Lower lobe of right lung (tissue), 2 donors: ENCODE data around the gene CEP72. TPM values are rescaled to one million over a fixed set of nuclear protein-coding genes. Genes with fewer than 3 reads are reported as not detected.
"Not testable (repeated sequence)": the region's sequence is repeated elsewhere in the genome, so short reads cannot be mapped to it uniquely, and the experiment has no call there.

Source experiments
- ATAC-seq, 2 donors: fragments of 200-7000 bp; cut with Tn5 transposase; one replicate each; pipeline ENCODE4 v1.9.1; 2020 to 2022; ENCODE audit warnings: mild to moderate bottlenecking in 2 of 2, moderate library complexity in 2 of 2
- DNase-seq: peaks from one replicate; pipeline ENCODE4 v3.0.0-alpha.2; 2020
- H3K27ac ChIP-seq: fragments of 200-600 bp; one replicate; pipeline ENCODE4 v1.8.0; 2022
- H3K27me3 ChIP-seq: fragments of 200-600 bp; one replicate; pipeline ENCODE4 v1.8.0; 2022; ENCODE audit warnings: low read depth
- H3K36me3 ChIP-seq: fragments of 200-600 bp; one replicate; pipeline ENCODE4 v1.8.0; 2022; ENCODE audit warnings: mild to moderate bottlenecking
- H3K4me1 ChIP-seq: fragments of 200-600 bp; one replicate; pipeline ENCODE4 v1.8.0; 2022
- H3K4me3 ChIP-seq: fragments of 200-600 bp; one replicate; pipeline ENCODE4 v1.8.0; 2022; ENCODE audit warnings: mild to moderate bottlenecking
- H3K9me3 ChIP-seq: fragments of 200-600 bp; one replicate; pipeline ENCODE4 v1.8.0; 2022
- CTCF ChIP-seq: fragments of 200-600 bp; IDR thresholded peaks from one replicate; pipeline ENCODE4 v1.8.0; 2022; ENCODE audit warnings: antibody characterized with exemption, mild to moderate bottlenecking
- intact Hi-C: fragments of 100-400 bp; cut with DNase I; formaldehyde crosslinking; loops from one replicate; pipeline ENCODE4 v1.11.0; 2022
- total RNA-seq: library from RNA; stranded (reverse); fragmentation: NEBNext Ultra II Directional; extraction: Animal tissue kit (Norgen Biotek cat#: 25700); gene quantifications from one replicate; pipeline ENCODE4 v1.2.1, GENCODE V29; 2021
- donor health status: DM: no; HTN: yes; CAD: no; lungs with severe emphysema.

The CEP72 gene
- total RNA-seq, 1 donor from 2014 or later = 10.6 TPM

GRCh38 chr5:676699-677076, 64.5 kb downstream of the CEP72 start:
- Histone ChIP-seq H3K27me3 (no peaks in the 10 kb centered on the region), H3K36me3 (no peaks in the 10 kb centered on the region), H3K9me3 (no peaks in the 10 kb centered on the region), H3K4me1 (peaks cover 29% of the 10 kb centered on the region), H3K27ac (no peak overlapping the region), H3K4me3 (no peak overlapping the region)
- DNase-seq (peak; percentile 32), ATAC-seq (no peak)
- TF ChIP-seq CTCF = no peak
- intact Hi-C loops = no loop called here

GRCh38 chr5:677131-678101, 65.3 kb downstream of the CEP72 start:
- intact Hi-C loops = no loop called here
- TF ChIP-seq CTCF = no peak
- no peak overlapping the region for H3K4me3 ChIP-seq
- no peaks in the 10 kb centered on the region for H3K9me3 ChIP-seq
- no peak for ATAC-seq
- H3K36me3 ChIP-seq = no peaks in the 10 kb centered on the region
- peaks cover 22% of the 10 kb centered on the region for H3K4me1 ChIP-seq
- H3K27ac ChIP-seq = no peak overlapping the region
- no peaks in the 10 kb centered on the region for H3K27me3 ChIP-seq
- peak; percentile 45 for DNase-seq

- ATAC-seq, intact Hi-C loops: not testable (repeated sequence)
These were observed 66.4 kb downstream of the CEP72 start for GRCh38 chr5:678521-678920.

GRCh38 chr5:679166-679895, 67.2 kb downstream of the CEP72 start:
- H3K27me3 ChIP-seq, H3K36me3 ChIP-seq, H3K9me3 ChIP-seq, ATAC-seq, H3K4me3 ChIP-seq, H3K27ac ChIP-seq, DNase-seq, intact Hi-C loops, H3K4me1 ChIP-seq: not testable (repeated sequence)

More at GRCh38 chr5:678521-678920, 66.4 kb downstream of the CEP72 start:
- H3K27ac ChIP-seq, H3K36me3 ChIP-seq, H3K9me3 ChIP-seq, H3K4me3 ChIP-seq, H3K27me3 ChIP-seq: not testable (repeated sequence)
- DNase-seq = peak; percentile 26
- H3K4me1 ChIP-seq = peaks cover 11% of the 10 kb centered on the region

GRCh38 chr5:680118-680795, 68.1 kb downstream of the CEP72 start:
- ATAC-seq, H3K4me3 ChIP-seq, H3K36me3 ChIP-seq, H3K4me1 ChIP-seq, intact Hi-C loops, H3K27me3 ChIP-seq, H3K9me3 ChIP-seq, DNase-seq, H3K27ac ChIP-seq: not testable (repeated sequence)

GRCh38 chr5:680836-681235, 68.7 kb downstream of the CEP72 start:
- H3K27ac ChIP-seq, H3K4me1 ChIP-seq, DNase-seq, intact Hi-C loops, H3K36me3 ChIP-seq, H3K27me3 ChIP-seq, H3K4me3 ChIP-seq, ATAC-seq, H3K9me3 ChIP-seq: not testable (repeated sequence)

- H3K4me1 ChIP-seq, H3K9me3 ChIP-seq, ATAC-seq, DNase-seq, H3K27ac ChIP-seq, H3K27me3 ChIP-seq, H3K4me3 ChIP-seq, intact Hi-C loops, H3K36me3 ChIP-seq: not testable (repeated sequence)
These were observed 69.4 kb downstream of the CEP72 start for GRCh38 chr5:681317-682191.

GRCh38 chr5:682216-682615, 70.1 kb downstream of the CEP72 start:
- H3K27ac ChIP-seq, H3K36me3 ChIP-seq, H3K27me3 ChIP-seq, ATAC-seq, intact Hi-C loops, DNase-seq, H3K9me3 ChIP-seq, H3K4me1 ChIP-seq, H3K4me3 ChIP-seq: not testable (repeated sequence)

GRCh38 chr5:682651-683358, 70.7 kb downstream of the CEP72 start:
- ATAC-seq, DNase-seq, H3K27ac ChIP-seq, H3K36me3 ChIP-seq, H3K27me3 ChIP-seq, H3K4me1 ChIP-seq, intact Hi-C loops, H3K9me3 ChIP-seq, H3K4me3 ChIP-seq: not testable (repeated sequence)
